Immature natural killer cell (primary cell): ENCODE measurements around the gene PIPOX. TPM values are rescaled to one million over a fixed set of nuclear protein-coding genes. Genes with fewer than 3 reads are reported as not detected.

Source experiments
- DNase-seq, 3 donors: peaks; one replicate each; pipeline ENCODE4 v3.0.0; 2022; ENCODE audit warnings: mixed read lengths in 1 of 3
- H3K27ac Mint-ChIP-seq, 6 donors: one replicate each; pipeline ENCODE4 v1.8.0; 2020; ENCODE audit warnings: mixed read lengths in 6 of 6, mild to moderate bottlenecking in 5 of 6, inconsistent platforms in 4 of 6, moderate library complexity in 3 of 6
- H3K27me3 Mint-ChIP-seq, 3 donors: one replicate each; pipeline ENCODE4 v1.8.0; 2020 to 2021; ENCODE audit warnings: low read depth in 3 of 3, mild to moderate bottlenecking in 3 of 3, mixed read lengths in 3 of 3, moderate library complexity in 3 of 3, inconsistent platforms in 1 of 3
- H3K36me3 Mint-ChIP-seq, 3 donors: one replicate each; pipeline ENCODE4 v1.8.0; 2020; ENCODE audit warnings: mixed read lengths in 3 of 3, inconsistent platforms in 2 of 3, mild to moderate bottlenecking in 2 of 3
- H3K4me1 Mint-ChIP-seq, 2 donors: one replicate each; pipeline ENCODE4 v1.8.0; 2020; ENCODE audit warnings: inconsistent platforms in 2 of 2, mild to moderate bottlenecking in 2 of 2, mixed read lengths in 2 of 2, moderate library complexity in 1 of 2
- H3K4me3 Mint-ChIP-seq, 5 donors: one replicate each; pipeline ENCODE4 v1.8.0; 2020; ENCODE audit warnings: mild to moderate bottlenecking in 5 of 5, mixed read lengths in 5 of 5, inconsistent platforms in 3 of 5, moderate library complexity in 3 of 5
- H3K9me3 Mint-ChIP-seq, 6 donors: one replicate each; pipeline ENCODE4 v1.8.0; 2020; ENCODE audit warnings: mild to moderate bottlenecking in 6 of 6, mixed read lengths in 6 of 6, inconsistent platforms in 4 of 6, moderate library complexity in 3 of 6
- polyA plus RNA-seq, 3 donors: library from polyadenylated mRNA; unstranded; fragments of 300-500 nt; fragmentation: Illumina TruSeq; gene quantifications; one replicate each; pipeline ENCODE4 v1.2.3, GENCODE V29; 2021

The PIPOX gene
- polyA plus RNA-seq, 3 donors from 2014 or later = 1.6 to 2.7 (median 2.0) TPM

GRCh38 chr17:29008591-29008990, 34.4 kb upstream of the PIPOX start:
- DNase-seq = no peak
- no peak overlapping the region for H3K4me3 Mint-ChIP-seq
- H3K27me3 Mint-ChIP-seq = peaks cover 13 to 26% (median 22%) of the 10 kb centered on the region in 3 donors
- no peak overlapping the region for H3K27ac Mint-ChIP-seq
- H3K36me3 Mint-ChIP-seq = no peaks in the 10 kb centered on the region
- no peaks in the 10 kb centered on the region for H3K4me1 Mint-ChIP-seq
- H3K9me3 Mint-ChIP-seq = no peaks in the 10 kb centered on the region

- no peak overlapping the region for H3K27ac Mint-ChIP-seq
- no peaks in the 10 kb centered on the region for H3K36me3 Mint-ChIP-seq
- no peak for DNase-seq
- H3K27me3 Mint-ChIP-seq = peaks cover 10 to 22% (median 18%) of the 10 kb centered on the region in 3 donors
- H3K4me3 Mint-ChIP-seq = no peak overlapping the region
- H3K9me3 Mint-ChIP-seq = no peaks in the 10 kb centered on the region
- no peaks in the 10 kb centered on the region for H3K4me1 Mint-ChIP-seq
Measured at GRCh38 chr17:29010129-29010528, 32.8 kb upstream of the PIPOX start.

GRCh38 chr17:29010586-29010985, 32.4 kb upstream of the PIPOX start:
- Mint-ChIP-seq H3K4me3 (no peak overlapping the region), H3K27me3 (peaks cover 9 to 20% (median 18%) of the 10 kb centered on the region in 3 donors), H3K27ac (no peak overlapping the region), H3K36me3 (no peaks in the 10 kb centered on the region), H3K4me1 (no peaks in the 10 kb centered on the region), H3K9me3 (no peaks in the 10 kb centered on the region)
- no peak for DNase-seq

- no peak for DNase-seq
- H3K4me1 Mint-ChIP-seq = no peaks in the 10 kb centered on the region
- peaks cover 3 to 14% (median 9%) of the 10 kb centered on the region in 3 donors for H3K27me3 Mint-ChIP-seq
- H3K9me3 Mint-ChIP-seq = no peaks in the 10 kb centered on the region
- no peaks in the 10 kb centered on the region for H3K36me3 Mint-ChIP-seq
- no peak overlapping the region for H3K27ac Mint-ChIP-seq
- H3K4me3 Mint-ChIP-seq = no peak overlapping the region
Measured at GRCh38 chr17:29012535-29012934, 30.4 kb upstream of the PIPOX start.

GRCh38 chr17:29014716-29015115, 28.2 kb upstream of the PIPOX start:
- H3K4me3 Mint-ChIP-seq = no peak overlapping the region
- peaks cover 2 to 11% (median 6%) of the 10 kb centered on the region in 3 donors for H3K27me3 Mint-ChIP-seq
- H3K27ac Mint-ChIP-seq = no peak overlapping the region
- peaks cover 0 to 4% of the 10 kb centered on the region in 2 donors for H3K4me1 Mint-ChIP-seq
- H3K9me3 Mint-ChIP-seq = no peaks in the 10 kb centered on the region
- no peak for DNase-seq
- H3K36me3 Mint-ChIP-seq = no peaks in the 10 kb centered on the region

GRCh38 chr17:29016345-29017210, 26.4 kb upstream of the PIPOX start:
- no peaks in the 10 kb centered on the region for H3K9me3 Mint-ChIP-seq

GRCh38 chr17:29018788-29019474, 24.0 kb upstream of the PIPOX start:
- Mint-ChIP-seq H3K27me3 (peaks cover 2 to 26% (median 16%) of the 10 kb centered on the region in 3 donors), H3K4me3 (no peak overlapping the region), H3K27ac (no peak overlapping the region), H3K36me3 (peaks cover 0 to 4% (median 0%) of the 10 kb centered on the region in 3 donors), H3K4me1 (peaks cover 4% of the 10 kb centered on the region in 2 donors), H3K9me3 (no peaks in the 10 kb centered on the region)
- no peak for DNase-seq

More at GRCh38 chr17:29016345-29017210, 26.4 kb upstream of the PIPOX start:
- no peak overlapping the region for H3K27ac Mint-ChIP-seq
- DNase-seq = no peak
- no peak overlapping the region for H3K4me3 Mint-ChIP-seq
- peaks cover 4% of the 10 kb centered on the region in 2 donors for H3K4me1 Mint-ChIP-seq
- H3K27me3 Mint-ChIP-seq = peaks cover 2 to 23% (median 12%) of the 10 kb centered on the region in 3 donors
- H3K36me3 Mint-ChIP-seq = peaks cover 0 to 4% (median 0%) of the 10 kb centered on the region in 3 donors

- peaks cover 2 to 31% (median 16%) of the 10 kb centered on the region in 3 donors for H3K27me3 Mint-ChIP-seq
- H3K36me3 Mint-ChIP-seq = peaks cover 0 to 4% (median 0%) of the 10 kb centered on the region in 3 donors
- DNase-seq = no peak
- H3K4me1 Mint-ChIP-seq = peaks cover 4% of the 10 kb centered on the region in 2 donors
- no peaks in the 10 kb centered on the region for H3K9me3 Mint-ChIP-seq
- no peak overlapping the region for H3K27ac Mint-ChIP-seq
- peak overlapping the region in 1 of 5 donors; percentile 6 for H3K4me3 Mint-ChIP-seq
Measured at GRCh38 chr17:29019475-29020181, 23.3 kb upstream of the PIPOX start.

- Mint-ChIP-seq H3K9me3 (no peaks in the 10 kb centered on the region), H3K4me1 (peaks cover 4% of the 10 kb centered on the region in 2 donors), H3K27me3 (peaks cover 2 to 32% (median 16%) of the 10 kb centered on the region in 3 donors), H3K36me3 (peaks cover 0 to 4% (median 0%) of the 10 kb centered on the region in 3 donors), H3K27ac (no peak overlapping the region), H3K4me3 (no peak overlapping the region)
- DNase-seq = no peak
Measured at GRCh38 chr17:29020576-29020975, 22.4 kb upstream of the PIPOX start.

GRCh38 chr17:29021226-29021625, 21.7 kb upstream of the PIPOX start:
- H3K36me3 Mint-ChIP-seq = peaks cover 0 to 4% (median 0%) of the 10 kb centered on the region in 3 donors
- H3K27me3 Mint-ChIP-seq = peaks cover 2 to 31% (median 16%) of the 10 kb centered on the region in 3 donors
- no peak for DNase-seq
- H3K4me1 Mint-ChIP-seq = peaks cover 4% of the 10 kb centered on the region in 2 donors
- no peak overlapping the region for H3K4me3 Mint-ChIP-seq
- H3K27ac Mint-ChIP-seq = peak overlapping the region in 1 of 6 donors; percentile 50
- peaks cover 0 to 1% (median 0%) of the 10 kb centered on the region in 6 donors for H3K9me3 Mint-ChIP-seq

GRCh38 chr17:29022074-29022473, 20.9 kb upstream of the PIPOX start:
- H3K9me3 Mint-ChIP-seq = peaks cover 0 to 1% (median 0%) of the 10 kb centered on the region in 6 donors
- H3K4me3 Mint-ChIP-seq = no peak overlapping the region
- H3K27me3 Mint-ChIP-seq = peaks cover 2 to 32% (median 14%) of the 10 kb centered on the region in 3 donors
- H3K27ac Mint-ChIP-seq = no peak overlapping the region
- H3K36me3 Mint-ChIP-seq = peaks cover 0 to 4% (median 0%) of the 10 kb centered on the region in 3 donors
- DNase-seq = no peak
- peaks cover 4% of the 10 kb centered on the region in 2 donors for H3K4me1 Mint-ChIP-seq

- Mint-ChIP-seq H3K27ac (no peak overlapping the region), H3K4me1 (peaks cover 2 to 4% of the 10 kb centered on the region in 2 donors), H3K9me3 (peaks cover 0 to 1% (median 0%) of the 10 kb centered on the region in 6 donors), H3K4me3 (no peak overlapping the region), H3K36me3 (peaks cover 0 to 4% (median 0%) of the 10 kb centered on the region in 3 donors), H3K27me3 (peaks cover 3 to 34% (median 14%) of the 10 kb centered on the region in 3 donors)
- DNase-seq = no peak
Measured at GRCh38 chr17:29024316-29024952, 18.5 kb upstream of the PIPOX start.

GRCh38 chr17:29031488-29031887, 11.5 kb upstream of the PIPOX start:
- H3K27ac Mint-ChIP-seq = no peak overlapping the region
- H3K4me1 Mint-ChIP-seq = no peaks in the 10 kb centered on the region
- H3K36me3 Mint-ChIP-seq = peaks cover 0 to 5% (median 3%) of the 10 kb centered on the region in 3 donors
- H3K9me3 Mint-ChIP-seq = peaks cover 5 to 13% (median 9%) of the 10 kb centered on the region in 6 donors
- H3K27me3 Mint-ChIP-seq = peaks cover 6 to 12% (median 7%) of the 10 kb centered on the region in 3 donors
- no peak overlapping the region for H3K4me3 Mint-ChIP-seq
- no peak for DNase-seq
